ENCODE results near the gene PLA2G5.
"Not testable (repeated sequence)": the region's sequence is repeated elsewhere in the genome, so short reads cannot be mapped to it uniquely, and the experiment has no call there.

The PLA2G5 gene

DNA sequence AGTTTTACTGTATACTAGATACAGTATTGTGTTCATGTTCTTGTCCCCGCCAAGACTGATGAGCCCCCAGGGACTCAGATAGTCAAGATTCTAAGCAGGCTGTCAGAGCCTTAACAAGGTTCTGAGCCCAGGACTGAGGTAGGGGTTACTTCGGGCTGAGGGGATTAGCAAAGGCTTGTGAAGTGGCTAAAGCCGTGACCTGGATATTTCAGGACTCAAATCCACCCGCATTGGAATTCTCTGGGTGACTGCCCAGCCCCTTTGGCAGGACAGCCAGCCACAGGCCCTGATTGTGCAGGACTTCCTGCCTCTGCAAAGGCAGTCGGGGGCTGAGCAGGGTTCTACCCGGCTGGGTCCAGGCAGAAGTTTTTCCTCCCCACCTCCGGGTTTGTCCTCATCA, at the start of gene PLA2G5:
Gene PLA2G5 (plus strand): TSS at position 321 of the 400 bp plus-strand sequence. CDS start 14,637 bp downstream, outside the sequence.
- no peak within 1 kb of the TSS for H3K4me3 Mint-ChIP-seq
- H3K36me3 Mint-ChIP-seq (ENCODE audit: insufficient read depth), result no peaks in the 10 kb centered on the region
- no peak for DNase-seq (ENCODE audit: low spot score in 2 of 2)
- no peaks in the 10 kb centered on the region for H3K9me3 Mint-ChIP-seq
- no peak for ATAC-seq (replicated peaks; ENCODE audit: extremely low read depth, poor library complexity, severe bottlenecking)
- no peaks in the 10 kb centered on the region for H3K27me3 Mint-ChIP-seq
- H3K4me1 Mint-ChIP-seq, result no peaks in the 10 kb centered on the region
- peak within 1 kb of the TSS; percentile 66 for H3K27ac Mint-ChIP-seq (ENCODE audit: low read depth)

DNA sequence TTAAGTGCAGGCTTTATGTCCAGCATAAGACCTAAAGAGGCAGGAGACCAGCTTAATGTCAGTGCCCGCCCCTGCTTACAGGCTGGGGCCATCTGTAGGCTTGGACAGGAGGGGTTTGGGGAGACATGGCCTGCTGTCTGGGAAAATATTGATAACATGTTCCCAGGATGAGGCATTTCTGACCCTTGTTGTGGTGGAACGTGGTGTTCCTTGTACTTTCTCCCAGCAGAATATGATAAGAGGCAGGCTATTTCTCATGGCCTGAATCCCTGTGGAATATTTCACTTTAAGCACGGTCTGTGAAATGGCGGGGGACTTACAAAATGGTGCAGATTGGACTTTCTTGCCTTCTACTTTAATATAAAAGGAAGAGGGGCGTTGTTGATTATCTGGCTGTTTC, 41.9 kb upstream of the PLA2G5 start:
- Mint-ChIP-seq H3K27me3 (peaks cover 20% of the 10 kb centered on the region), H3K36me3 (ENCODE audit: insufficient read depth) (no peaks in the 10 kb centered on the region)

DNA sequence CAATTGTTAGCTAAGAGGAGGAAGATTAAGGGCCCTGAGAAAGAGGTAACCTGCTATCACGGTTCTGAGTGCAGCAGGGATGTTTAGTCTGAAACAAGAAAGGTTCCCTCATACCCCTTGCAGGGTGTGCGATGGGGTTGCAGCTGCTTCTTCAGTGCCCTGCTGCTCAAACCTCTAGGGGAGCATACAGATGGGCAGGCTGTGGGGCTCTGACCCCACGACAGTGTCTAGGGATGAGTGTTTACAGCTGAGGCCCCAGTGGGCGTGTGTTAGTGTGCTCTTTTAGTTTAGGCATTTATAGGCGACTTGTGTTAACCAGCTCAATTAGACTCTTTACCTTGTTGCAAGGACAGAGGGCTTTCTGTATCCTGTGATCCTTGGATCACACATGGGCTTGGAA, 41.3 kb upstream of the PLA2G5 start:
- ATAC-seq (replicated peaks; ENCODE audit: extremely low read depth, poor library complexity, severe bottlenecking) (no peak), DNase-seq (ENCODE audit: low spot score in 2 of 2) (no peak)
- H3K4me3 Mint-ChIP-seq, result no peak overlapping the region
- no peaks in the 10 kb centered on the region for H3K36me3 Mint-ChIP-seq (ENCODE audit: insufficient read depth)
- H3K4me1 Mint-ChIP-seq, result no peaks in the 10 kb centered on the region
- peaks cover 11% of the 10 kb centered on the region for H3K9me3 Mint-ChIP-seq
- peaks cover 14% of the 10 kb centered on the region for H3K27me3 Mint-ChIP-seq
- H3K27ac Mint-ChIP-seq (ENCODE audit: low read depth), result no peak overlapping the region

More for the DNA sequence above, 41.9 kb upstream of the PLA2G5 start:
- no peak for DNase-seq (ENCODE audit: low spot score in 2 of 2)
- Mint-ChIP-seq H3K9me3 (peaks cover 8% of the 10 kb centered on the region), H3K27ac (ENCODE audit: low read depth) (no peak overlapping the region), H3K4me1 (no peaks in the 10 kb centered on the region), H3K4me3 (no peak overlapping the region)
- ATAC-seq (replicated peaks; ENCODE audit: extremely low read depth, poor library complexity, severe bottlenecking), result no peak

DNA sequence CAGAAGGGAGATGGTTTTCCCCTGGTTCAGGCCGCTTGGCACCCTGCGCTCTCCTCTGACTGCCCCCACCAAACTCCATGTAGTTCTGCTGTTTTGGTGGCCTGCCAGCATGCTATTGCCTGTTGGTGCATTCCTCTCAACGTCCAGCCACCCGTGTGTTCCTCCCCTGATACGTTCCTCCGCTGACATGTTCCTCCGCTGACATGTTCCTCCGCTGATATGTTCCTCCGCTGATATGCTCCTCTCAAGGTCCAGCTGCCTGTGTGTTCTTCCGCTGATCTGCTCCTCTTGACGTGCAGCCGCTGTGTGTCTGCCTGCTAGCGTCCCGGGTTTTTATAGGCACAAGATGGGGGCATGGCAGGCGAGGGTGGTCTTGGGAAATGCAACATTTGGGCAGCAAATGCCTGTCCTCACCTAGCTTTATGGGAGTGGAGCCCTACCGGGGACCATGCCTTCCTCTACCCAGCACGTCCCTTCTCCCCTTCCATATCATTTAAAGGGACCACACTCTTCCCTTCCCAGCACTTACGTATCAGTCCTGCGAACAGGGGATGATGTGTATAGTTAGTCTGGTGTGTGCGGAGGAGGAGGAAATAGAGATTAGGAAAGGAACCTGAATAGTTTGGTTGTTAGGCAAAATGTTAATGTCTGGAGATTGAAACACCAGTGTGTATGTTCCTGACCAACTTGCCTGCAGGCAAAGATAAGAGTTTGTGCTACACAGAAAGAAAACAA, 40.6 kb upstream of the PLA2G5 start:
- Mint-ChIP-seq H3K36me3 (ENCODE audit: insufficient read depth) (no peaks in the 10 kb centered on the region), H3K4me1 (no peaks in the 10 kb centered on the region)

DNA sequence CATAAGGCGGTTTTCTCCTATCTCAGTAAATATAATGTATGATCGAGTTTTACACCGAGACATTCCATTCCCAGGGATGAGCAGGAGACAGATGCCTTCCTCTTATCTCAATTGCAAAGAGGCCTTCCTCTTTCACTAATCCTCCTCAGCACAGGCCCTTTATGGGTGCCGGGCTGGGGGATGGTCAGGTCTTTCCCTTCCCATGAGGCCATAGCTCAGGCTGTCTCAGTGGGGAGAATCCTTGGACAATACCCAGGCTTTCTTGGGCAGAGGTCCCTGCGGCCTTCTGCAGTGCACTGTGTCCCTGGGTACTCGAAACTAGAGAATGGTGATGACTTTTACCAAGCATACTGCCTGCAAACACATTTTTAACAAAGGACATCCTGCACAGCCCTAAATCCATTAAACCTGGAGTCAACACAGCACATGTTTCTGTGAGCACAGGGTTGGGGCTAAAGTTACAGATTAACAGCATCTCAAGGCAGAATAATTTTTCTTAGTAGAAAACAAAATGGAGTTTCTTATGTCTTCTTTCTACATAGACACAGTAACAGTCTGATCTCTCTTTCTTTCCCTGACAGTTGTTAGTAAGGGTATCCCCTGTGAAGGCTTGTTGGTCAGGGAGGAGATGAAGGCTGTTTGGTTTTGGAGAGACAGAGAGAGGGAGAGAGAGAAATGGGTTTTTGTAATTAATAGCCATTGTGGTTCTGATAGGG, 39.4 kb upstream of the PLA2G5 start:
- H3K4me1 Mint-ChIP-seq; H3K27ac Mint-ChIP-seq (ENCODE audit: low read depth); DNase-seq (ENCODE audit: low spot score in 2 of 2); ATAC-seq (replicated peaks; ENCODE audit: extremely low read depth, poor library complexity, severe bottlenecking); H3K4me3 Mint-ChIP-seq; H3K36me3 Mint-ChIP-seq (ENCODE audit: insufficient read depth); H3K27me3 Mint-ChIP-seq: not testable (repeated sequence)
- H3K9me3 Mint-ChIP-seq, result peaks cover 18% of the 10 kb centered on the region

More for the DNA sequence above, 40.6 kb upstream of the PLA2G5 start:
- Mint-ChIP-seq H3K27ac (ENCODE audit: low read depth) (no peak overlapping the region), H3K9me3 (peaks cover 12% of the 10 kb centered on the region), H3K4me3 (no peak overlapping the region), H3K27me3 (peaks cover 8% of the 10 kb centered on the region)
- ATAC-seq (replicated peaks; ENCODE audit: extremely low read depth, poor library complexity, severe bottlenecking) (no peak), DNase-seq (ENCODE audit: low spot score in 2 of 2) (no peak)

DNA sequence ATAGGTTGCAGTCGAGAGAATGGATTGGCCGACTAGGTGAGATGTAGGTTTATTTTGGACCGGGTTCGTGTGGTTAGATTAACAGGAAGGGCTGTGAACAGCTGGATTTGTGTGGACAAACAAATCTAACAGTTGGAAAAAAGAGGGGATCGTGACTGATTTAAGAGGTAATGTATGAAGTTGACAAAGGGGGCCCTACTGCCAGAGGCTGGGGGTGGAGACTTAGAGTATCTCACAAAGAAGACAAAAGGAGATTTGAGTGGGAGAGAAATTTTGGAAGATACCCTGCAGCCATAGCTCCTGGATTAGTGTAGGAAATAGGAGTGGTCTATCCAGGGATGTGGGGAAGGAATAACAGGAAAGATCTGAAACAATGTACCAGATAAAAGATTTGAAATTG, 38.8 kb upstream of the PLA2G5 start:
- Mint-ChIP-seq H3K27me3 (no peaks in the 10 kb centered on the region), H3K4me3 (no peak overlapping the region), H3K36me3 (ENCODE audit: insufficient read depth) (no peaks in the 10 kb centered on the region), H3K4me1 (no peaks in the 10 kb centered on the region), H3K27ac (ENCODE audit: low read depth) (no peak overlapping the region), H3K9me3 (peaks cover 18% of the 10 kb centered on the region)
- no peak for ATAC-seq (replicated peaks; ENCODE audit: extremely low read depth, poor library complexity, severe bottlenecking)
- DNase-seq (ENCODE audit: low spot score in 2 of 2), result no peak

DNA sequence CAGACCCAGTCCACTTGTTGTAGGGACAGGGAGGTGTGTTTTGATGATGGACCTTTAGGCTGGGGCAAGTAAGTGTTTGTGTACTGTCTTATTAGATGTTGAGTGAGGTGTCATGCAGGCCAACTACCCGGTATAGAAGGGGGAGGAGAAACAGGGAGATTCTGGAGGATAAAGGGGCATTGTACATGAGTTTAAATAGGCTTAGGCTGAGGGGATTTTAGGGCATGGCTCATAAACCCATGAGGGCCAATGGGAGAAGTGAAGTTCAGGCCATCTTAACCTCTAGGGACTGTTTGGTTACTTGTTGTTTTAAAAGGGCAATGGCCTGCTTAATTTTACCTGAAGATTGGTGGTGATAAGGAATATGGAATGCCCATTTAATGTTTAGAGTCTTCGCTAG, 38.2 kb upstream of the PLA2G5 start:
- H3K4me1 Mint-ChIP-seq, result peaks cover under 1% of the 10 kb centered on the region
- no peak overlapping the region for H3K4me3 Mint-ChIP-seq
- peaks cover 18% of the 10 kb centered on the region for H3K9me3 Mint-ChIP-seq
- H3K27ac Mint-ChIP-seq (ENCODE audit: low read depth), result no peak overlapping the region
- no peak for DNase-seq (ENCODE audit: low spot score in 2 of 2)
- no peaks in the 10 kb centered on the region for H3K27me3 Mint-ChIP-seq
- no peak for ATAC-seq (replicated peaks; ENCODE audit: extremely low read depth, poor library complexity, severe bottlenecking)
- no peaks in the 10 kb centered on the region for H3K36me3 Mint-ChIP-seq (ENCODE audit: insufficient read depth)

- DNase-seq (ENCODE audit: low spot score in 2 of 2) (no peak), ATAC-seq (replicated peaks; ENCODE audit: extremely low read depth, poor library complexity, severe bottlenecking) (no peak)
- no peak overlapping the region for H3K4me3 Mint-ChIP-seq
- peaks cover 6% of the 10 kb centered on the region for H3K4me1 Mint-ChIP-seq
- no peaks in the 10 kb centered on the region for H3K36me3 Mint-ChIP-seq (ENCODE audit: insufficient read depth)
- H3K27me3 Mint-ChIP-seq, result no peaks in the 10 kb centered on the region
- H3K27ac Mint-ChIP-seq (ENCODE audit: low read depth), result no peak overlapping the region
- H3K9me3 Mint-ChIP-seq, result peaks cover 22% of the 10 kb centered on the region
Observed at GRCh38 chr1:20032425-20032824, 37.6 kb upstream of the PLA2G5 start.

GRCh38 chr1:20033420-20033819, 36.6 kb upstream of the PLA2G5 start:
- peaks cover 3% of the 10 kb centered on the region for H3K36me3 Mint-ChIP-seq (ENCODE audit: insufficient read depth)
- H3K9me3 Mint-ChIP-seq, result peaks cover 22% of the 10 kb centered on the region
- H3K27me3 Mint-ChIP-seq, result no peaks in the 10 kb centered on the region
- no peak for ATAC-seq (replicated peaks; ENCODE audit: extremely low read depth, poor library complexity, severe bottlenecking)
- no peak overlapping the region for H3K27ac Mint-ChIP-seq (ENCODE audit: low read depth)
- peaks cover 13% of the 10 kb centered on the region for H3K4me1 Mint-ChIP-seq
- no peak overlapping the region for H3K4me3 Mint-ChIP-seq
- DNase-seq (ENCODE audit: low spot score in 2 of 2), result no peak

- no peak overlapping the region for H3K4me3 Mint-ChIP-seq
- H3K27me3 Mint-ChIP-seq, result no peaks in the 10 kb centered on the region
- no peak for ATAC-seq (replicated peaks; ENCODE audit: extremely low read depth, poor library complexity, severe bottlenecking)
- no peak overlapping the region for H3K27ac Mint-ChIP-seq (ENCODE audit: low read depth)
- peaks cover 15% of the 10 kb centered on the region for H3K4me1 Mint-ChIP-seq
- no peak for DNase-seq (ENCODE audit: low spot score in 2 of 2)
- peaks cover 22% of the 10 kb centered on the region for H3K9me3 Mint-ChIP-seq
- H3K36me3 Mint-ChIP-seq (ENCODE audit: insufficient read depth), result peaks cover 3% of the 10 kb centered on the region
Observed at GRCh38 chr1:20035114-20035513, 34.9 kb upstream of the PLA2G5 start.

DNA sequence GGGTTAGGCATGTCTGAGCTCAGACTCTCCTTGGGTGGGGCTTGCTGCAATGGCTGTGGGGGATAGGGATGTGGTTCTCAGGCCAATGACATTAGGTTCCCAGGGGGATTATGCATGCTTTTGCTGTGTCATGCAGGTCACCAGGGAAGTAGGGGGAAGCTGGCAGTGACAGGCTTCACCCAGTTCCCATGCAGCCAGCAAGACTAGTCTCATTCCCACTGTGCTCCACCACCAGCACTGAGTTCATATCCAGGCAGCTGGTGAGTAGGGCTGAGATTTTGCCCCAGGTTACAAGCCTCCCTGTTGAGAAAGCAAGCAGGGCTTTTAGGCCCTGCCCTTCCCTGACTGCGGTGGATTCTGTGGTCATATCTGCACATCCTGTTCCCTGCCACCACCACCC, 32.1 kb upstream of the PLA2G5 start:
- no peaks in the 10 kb centered on the region for H3K27me3 Mint-ChIP-seq
- DNase-seq (ENCODE audit: low spot score in 2 of 2) (no peak), ATAC-seq (replicated peaks; ENCODE audit: extremely low read depth, poor library complexity, severe bottlenecking) (no peak)
- H3K9me3 Mint-ChIP-seq, result peaks cover 22% of the 10 kb centered on the region
- H3K36me3 Mint-ChIP-seq (ENCODE audit: insufficient read depth), result peaks cover 3% of the 10 kb centered on the region
- H3K27ac Mint-ChIP-seq (ENCODE audit: low read depth), result no peak overlapping the region
- H3K4me1 Mint-ChIP-seq, result peaks cover 15% of the 10 kb centered on the region
- H3K4me3 Mint-ChIP-seq, result no peak overlapping the region

DNA sequence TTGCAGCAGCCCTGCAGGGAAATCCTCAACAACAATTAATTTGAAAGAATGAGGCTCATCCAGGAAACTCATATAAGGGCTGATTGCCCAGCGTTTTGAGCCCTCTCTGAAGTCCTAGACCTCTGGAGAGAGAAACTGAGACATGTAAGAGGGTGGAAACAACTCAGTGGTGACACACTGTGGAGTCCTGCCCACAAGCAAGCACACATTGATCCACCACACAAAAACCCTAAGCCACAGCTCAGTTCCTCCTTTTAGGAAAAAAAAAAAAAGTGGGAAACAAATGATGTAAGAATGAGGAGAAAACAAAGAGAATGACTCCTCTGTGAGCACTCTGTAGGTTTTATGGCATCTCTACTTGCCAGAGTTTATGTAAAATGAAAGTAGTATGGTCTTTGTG, 22.9 kb upstream of the PLA2G5 start:
- ATAC-seq (replicated peaks; ENCODE audit: extremely low read depth, poor library complexity, severe bottlenecking) (no peak), DNase-seq (ENCODE audit: low spot score in 2 of 2) (no peak)
- no peaks in the 10 kb centered on the region for H3K4me1 Mint-ChIP-seq
- H3K9me3 Mint-ChIP-seq, result peaks cover 10% of the 10 kb centered on the region
- H3K27me3 Mint-ChIP-seq, result no peaks in the 10 kb centered on the region
- H3K36me3 Mint-ChIP-seq (ENCODE audit: insufficient read depth), result no peaks in the 10 kb centered on the region
- H3K4me3 Mint-ChIP-seq, result no peak overlapping the region
- no peak overlapping the region for H3K27ac Mint-ChIP-seq (ENCODE audit: low read depth)

DNA sequence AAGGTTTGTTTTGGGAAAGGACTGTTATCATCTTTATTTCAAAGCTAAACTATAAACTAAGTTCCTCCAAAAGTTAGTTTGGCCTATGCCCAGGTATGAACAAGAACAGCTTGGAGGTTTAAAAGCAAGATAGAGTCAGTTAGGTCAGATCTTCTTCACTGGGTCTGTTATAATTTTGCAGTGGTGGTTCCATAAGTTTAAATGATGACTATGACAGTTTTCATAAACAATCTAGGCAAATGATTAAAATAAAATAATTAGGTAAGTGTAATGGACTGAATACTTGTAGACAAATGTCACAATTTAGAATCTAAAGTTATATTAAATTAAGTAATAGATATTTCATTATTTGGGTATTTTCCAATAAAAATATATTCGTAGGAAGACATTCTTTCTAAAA, 21.4 kb upstream of the PLA2G5 start:
- ATAC-seq (replicated peaks; ENCODE audit: extremely low read depth, poor library complexity, severe bottlenecking) (no peak), DNase-seq (ENCODE audit: low spot score in 2 of 2) (no peak)
- H3K36me3 Mint-ChIP-seq (ENCODE audit: insufficient read depth), result no peaks in the 10 kb centered on the region
- H3K9me3 Mint-ChIP-seq, result peaks cover 10% of the 10 kb centered on the region
- no peak overlapping the region for H3K4me3 Mint-ChIP-seq
- H3K4me1 Mint-ChIP-seq, result no peaks in the 10 kb centered on the region
- no peak overlapping the region for H3K27ac Mint-ChIP-seq (ENCODE audit: low read depth)
- no peaks in the 10 kb centered on the region for H3K27me3 Mint-ChIP-seq

All from central memory CD8-positive, alpha-beta T cell (primary cell).